HG03060 (cell line): ENCODE measurements around the gene PSD4.

ENCODE experiments used
- ATAC-seq: cut with Tn5 transposase; IDR thresholded peaks from one replicate; pipeline ENCODE4 v1.9.1; 2021; ENCODE audit warnings: low read depth, moderate number of reproducible peaks; ENCODE audit not compliant: unreplicated experiment

PSD4 gene

DNA sequence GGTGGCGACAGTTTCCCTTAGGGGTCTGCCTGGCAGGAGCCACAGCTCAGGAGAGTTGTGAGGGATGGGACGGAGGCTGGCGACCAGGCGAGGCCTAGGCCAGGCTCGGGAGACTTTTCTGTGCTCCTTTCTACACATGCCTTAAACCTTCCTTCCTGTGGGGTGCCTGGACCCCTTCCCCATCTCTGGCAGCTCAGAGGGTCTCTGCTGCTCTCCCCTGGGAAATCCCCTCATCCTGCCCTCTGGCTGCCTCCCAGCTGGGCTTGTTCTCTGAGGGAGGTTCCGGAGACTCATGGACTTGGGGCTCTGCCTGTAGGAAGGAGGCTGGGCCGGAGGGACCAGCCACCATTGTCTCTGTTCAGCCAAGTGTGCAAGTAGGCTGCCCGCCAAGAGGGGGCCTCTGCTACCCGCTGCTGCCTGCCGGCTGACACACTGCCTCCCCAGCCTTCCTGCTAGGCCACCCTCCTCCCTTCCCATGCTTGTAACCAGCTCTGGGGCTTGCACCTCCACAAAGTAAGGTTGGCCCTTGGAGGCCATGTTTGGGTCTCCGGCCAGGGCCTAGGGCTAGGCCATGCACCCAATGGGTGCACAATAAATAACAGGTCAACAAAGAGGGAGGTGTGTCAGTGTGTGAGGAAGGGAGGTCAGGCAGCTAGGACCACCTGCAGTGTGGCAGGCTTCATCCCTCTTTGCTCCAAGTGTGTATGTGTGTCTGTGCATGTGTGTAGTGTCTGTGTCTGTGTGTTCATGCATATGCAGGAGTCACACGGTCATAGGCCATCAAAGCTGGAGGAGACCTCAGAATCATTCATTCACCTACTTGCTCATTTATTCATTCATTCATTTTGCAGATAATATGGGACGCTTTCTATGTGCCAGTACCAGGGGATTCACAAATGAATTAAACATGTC, 28.8 kb downstream of the PSD4 start:
- no peak for ATAC-seq

GRCh38 chr2:113203217-113203530, 29.4 kb downstream of the PSD4 start:
- no peak for ATAC-seq

- ATAC-seq, result peak; percentile 74
These were observed 30.2 kb downstream of the PSD4 start for GRCh38 chr2:113203901-113204519.

GRCh38 chr2:113206251-113206650, 32.5 kb downstream of the PSD4 start:
- ATAC-seq, result no peak

DNA sequence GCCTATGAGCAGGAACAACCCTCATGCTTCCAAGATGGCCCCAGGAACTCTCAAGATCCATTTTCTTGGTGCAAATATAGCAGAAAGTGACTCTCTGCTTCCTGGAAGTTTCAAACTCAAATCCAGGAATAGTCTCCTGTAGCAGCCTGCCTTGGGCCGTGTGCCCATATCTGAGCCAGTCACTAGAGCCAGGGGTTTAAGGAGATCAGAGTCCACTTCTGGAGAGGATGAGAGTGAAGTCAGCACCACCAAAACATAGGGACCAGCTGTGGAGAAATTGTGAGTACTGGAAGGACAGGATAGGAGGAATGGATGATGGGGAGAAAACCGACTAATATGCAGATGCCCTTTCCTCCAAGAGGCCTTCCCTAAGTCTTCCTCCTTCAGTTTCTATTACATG, 33.2 kb downstream of the PSD4 start:
- ATAC-seq, result no peak

DNA sequence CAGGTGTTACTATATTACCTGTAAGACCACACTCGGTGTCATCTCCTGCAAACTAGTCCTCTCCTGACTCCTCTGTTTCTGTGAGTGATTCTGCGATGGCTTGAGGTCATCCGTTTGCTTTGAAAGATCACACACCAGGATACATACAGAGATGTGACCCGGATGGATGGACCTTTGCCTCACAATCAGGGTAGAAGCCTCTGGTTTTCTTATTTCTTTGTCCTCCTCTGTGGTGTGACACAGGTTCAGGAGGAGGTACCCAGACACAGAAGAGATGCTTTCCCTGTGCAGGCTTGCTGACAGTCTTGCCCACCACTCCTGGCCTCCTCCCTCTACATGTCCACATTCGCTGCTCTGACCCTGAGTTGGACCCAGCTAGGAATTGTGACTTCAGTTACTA, 34.6 kb downstream of the PSD4 start:
- no peak for ATAC-seq

DNA sequence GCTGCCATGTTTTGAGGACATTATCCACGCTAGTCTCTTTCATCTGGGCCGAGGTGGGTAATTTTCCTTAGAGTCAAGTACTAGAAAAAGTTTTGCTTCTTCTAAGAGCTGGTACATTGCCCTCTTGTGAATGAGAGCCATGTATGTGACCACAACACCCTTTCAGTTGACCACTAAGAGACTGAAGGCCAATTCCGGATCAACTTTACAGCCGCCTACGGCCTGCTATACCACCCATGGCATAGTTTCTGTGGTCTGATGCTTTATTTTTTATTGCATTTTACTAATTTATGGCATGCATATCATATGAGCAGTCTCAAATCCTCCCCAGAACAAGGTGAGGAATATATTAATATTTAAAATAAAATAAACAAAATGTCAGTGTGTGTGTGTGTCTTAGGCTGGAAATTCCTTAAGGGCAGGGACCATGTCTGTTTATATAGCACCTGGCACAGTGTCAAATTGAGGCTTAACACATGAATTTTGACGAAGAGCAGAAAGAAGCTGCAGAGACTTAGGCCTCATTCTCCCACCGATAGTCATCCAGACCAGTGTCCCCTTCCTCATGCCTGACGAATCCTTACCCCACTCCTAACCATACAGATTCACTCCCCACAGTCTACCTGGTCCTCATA, 35.4 kb downstream of the PSD4 start:
- ATAC-seq, result no peak

DNA sequence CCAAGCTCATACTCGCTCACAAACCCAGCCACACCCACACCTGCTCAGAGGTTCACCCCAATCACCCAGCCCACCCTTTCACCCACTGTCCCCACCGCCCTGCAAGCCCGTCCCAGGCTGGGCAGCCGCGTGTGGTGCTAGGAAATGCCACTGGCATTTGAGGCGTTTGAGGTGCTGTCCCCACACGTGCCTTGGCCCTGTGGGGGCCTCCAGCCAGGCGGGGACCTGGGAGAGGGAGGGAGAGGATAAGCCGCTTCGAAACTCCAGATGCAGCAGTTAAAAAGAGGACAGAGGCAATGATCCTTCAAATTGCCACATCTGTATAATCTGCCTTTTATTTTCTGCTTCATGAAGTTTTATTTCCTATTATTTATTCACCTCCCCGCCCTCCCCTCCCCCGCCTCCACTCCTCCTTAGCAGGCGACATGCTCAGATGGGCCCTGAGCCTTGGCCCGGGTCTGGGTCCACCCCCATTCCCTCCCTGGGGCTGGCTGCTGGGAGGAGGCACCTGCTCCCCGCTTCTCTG, 35.9 kb downstream of the PSD4 start:
- ATAC-seq, result no peak

- ATAC-seq, result no peak
These were observed 37.7 kb downstream of the PSD4 start for GRCh38 chr2:113211226-113212105.

GRCh38 chr2:113212245-113213060, 38.7 kb downstream of the PSD4 start:
- no peak for ATAC-seq

- no peak for ATAC-seq
These were observed 39.5 kb downstream of the PSD4 start for GRCh38 chr2:113213061-113213930.

DNA sequence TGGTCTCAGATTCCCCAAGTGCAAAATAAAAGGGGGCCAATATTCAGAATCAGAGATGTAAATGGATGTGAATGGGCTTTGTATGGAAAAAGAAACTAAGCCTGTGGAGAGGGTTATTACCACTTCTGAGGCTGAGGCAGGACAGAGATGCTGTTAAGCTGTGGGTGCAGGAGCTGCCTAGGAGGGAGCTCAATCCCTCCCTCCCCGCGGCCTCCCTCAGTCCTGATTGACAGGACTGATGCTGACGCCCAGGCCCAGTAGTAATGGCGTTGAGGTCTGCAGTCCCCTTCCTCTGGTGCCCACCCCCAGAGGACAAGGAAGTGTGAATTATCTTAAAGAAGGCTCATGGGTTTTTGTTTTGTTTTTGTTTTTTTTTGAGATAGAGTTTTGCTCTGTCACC, 40.4 kb downstream of the PSD4 start:
- ATAC-seq, result no peak

DNA sequence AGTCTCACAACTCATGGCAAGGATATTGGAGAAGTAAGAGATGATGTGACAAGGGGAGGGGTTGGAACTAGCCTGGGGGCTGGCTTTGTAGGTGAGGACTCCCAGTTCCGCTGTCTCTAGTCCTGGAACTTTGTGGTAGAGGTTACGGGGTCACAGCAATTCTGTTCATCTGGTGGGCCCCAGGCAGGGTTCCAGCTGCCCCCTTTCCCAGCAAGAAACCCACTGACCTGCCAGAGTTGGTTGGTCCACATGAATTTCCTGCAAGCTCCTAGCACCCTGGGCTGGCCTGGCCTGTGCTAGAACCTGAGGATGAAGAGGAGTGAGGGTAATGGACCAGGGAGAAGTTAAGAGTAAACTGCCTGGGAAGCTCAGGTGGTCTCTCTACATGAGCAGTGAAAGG, 41.3 kb downstream of the PSD4 start:
- ATAC-seq, result no peak

- no peak for ATAC-seq
These were observed 42.5 kb downstream of the PSD4 start for GRCh38 chr2:113216321-113216720.

- no peak for ATAC-seq
These were observed 43.2 kb downstream of the PSD4 start for GRCh38 chr2:113216891-113217454.

- no peak for ATAC-seq
These were observed 43.9 kb downstream of the PSD4 start for GRCh38 chr2:113217455-113218282.

GRCh38 chr2:113218283-113219091, 44.7 kb downstream of the PSD4 start:
- ATAC-seq, result no peak
